Mesendoderm (in vitro differentiated cells): ENCODE measurements around the gene ZNF536.

Experiments
- DNase-seq: peaks from one replicate; pipeline ENCODE4 v3.0.0; 2013
- H2AK5ac ChIP-seq: 2 replicates; pipeline ENCODE4 v1.6.1; 2013; ENCODE audit warnings: low read length, inconsistent platforms
- H2BK120ac ChIP-seq: 2 replicates; pipeline ENCODE4 v1.6.1; 2013; ENCODE audit warnings: low read depth, mild to moderate bottlenecking, low read length, moderate library complexity, mixed read lengths
- H2BK15ac ChIP-seq: replicated peaks from 2 replicates; pipeline ENCODE4 v1.6.1; 2013; ENCODE audit warnings: low read depth, mild to moderate bottlenecking, moderate library complexity
- H2BK5ac ChIP-seq: 2 replicates; pipeline ENCODE4 v1.6.1; 2013; ENCODE audit warnings: low read length, inconsistent platforms
- H3K18ac ChIP-seq: 2 replicates; pipeline ENCODE4 v1.6.1; 2013; ENCODE audit warnings: mild to moderate bottlenecking, low read length, mixed read lengths
- H3K23ac ChIP-seq: one replicate; pipeline ENCODE4 v1.6.1; 2013; ENCODE audit warnings: low read length
- H3K27ac ChIP-seq: 2 replicates; pipeline ENCODE4 v1.5.1; 2013; ENCODE audit warnings: low read depth, mild to moderate bottlenecking, inconsistent platforms, low read length, moderate library complexity
- H3K27me3 ChIP-seq: 2 replicates; pipeline ENCODE4 v1.6.1; 2013; ENCODE audit warnings: low read length, control low read depth, mild to moderate bottlenecking, inconsistent platforms; ENCODE audit not compliant: insufficient read depth, poor library complexity
- H3K36me3 ChIP-seq: 2 replicates; pipeline ENCODE4 v1.6.1; 2013; ENCODE audit warnings: low read length, inconsistent platforms; ENCODE audit not compliant: control insufficient read depth, insufficient read depth
- H3K4ac ChIP-seq: one replicate; pipeline ENCODE4 v1.6.1; 2013; ENCODE audit warnings: low read depth, mild to moderate bottlenecking, low read length, moderate library complexity
- H3K4me1 ChIP-seq: 2 replicates; pipeline ENCODE4 v1.6.1; 2013; ENCODE audit warnings: low read depth, low read length, inconsistent platforms; ENCODE audit not compliant: control insufficient read depth
- H3K4me2 ChIP-seq: 2 replicates; pipeline ENCODE4 v1.6.1; 2013; ENCODE audit warnings: low read length
- H3K4me3 ChIP-seq: 2 replicates; pipeline ENCODE4 v1.5.1; 2013; ENCODE audit warnings: mild to moderate bottlenecking, low read length
- H3K56ac ChIP-seq: one replicate; pipeline ENCODE4 v1.6.1; 2013; ENCODE audit warnings: low read length
- H3K79me1 ChIP-seq: 2 replicates; pipeline ENCODE4 v1.6.1; 2013; ENCODE audit warnings: low read length, inconsistent platforms
- H3K79me2 ChIP-seq: 2 replicates; pipeline ENCODE4 v1.6.1; 2013; ENCODE audit warnings: mild to moderate bottlenecking, low read length; ENCODE audit not compliant: control insufficient read depth, insufficient read depth
- H3K9ac ChIP-seq: 2 replicates; pipeline ENCODE4 v1.6.1; 2013; ENCODE audit warnings: low read length, inconsistent platforms
- H4K5ac ChIP-seq: one replicate; pipeline ENCODE4 v1.6.1; 2013; ENCODE audit warnings: low read length
- H4K8ac ChIP-seq: one replicate; pipeline ENCODE4 v1.6.1; 2013; ENCODE audit warnings: low read depth, mild to moderate bottlenecking, control low read depth, low read length, moderate library complexity
- WGBS: extraction: QIAGEN DNeasy Blood & Tissue Kit; methylation state at CpG from one replicate; pipeline ENCODE4 v1.1.7; 2013; ENCODE audit warnings: low lambda C conversion rate, missing lambda C conversion rate; ENCODE audit not compliant: insufficient coverage; ENCODE audit errors: extremely low coverage; 5-methylcytosine and 5-hydroxymethylcytosine counted together

ZNF536 gene

DNA sequence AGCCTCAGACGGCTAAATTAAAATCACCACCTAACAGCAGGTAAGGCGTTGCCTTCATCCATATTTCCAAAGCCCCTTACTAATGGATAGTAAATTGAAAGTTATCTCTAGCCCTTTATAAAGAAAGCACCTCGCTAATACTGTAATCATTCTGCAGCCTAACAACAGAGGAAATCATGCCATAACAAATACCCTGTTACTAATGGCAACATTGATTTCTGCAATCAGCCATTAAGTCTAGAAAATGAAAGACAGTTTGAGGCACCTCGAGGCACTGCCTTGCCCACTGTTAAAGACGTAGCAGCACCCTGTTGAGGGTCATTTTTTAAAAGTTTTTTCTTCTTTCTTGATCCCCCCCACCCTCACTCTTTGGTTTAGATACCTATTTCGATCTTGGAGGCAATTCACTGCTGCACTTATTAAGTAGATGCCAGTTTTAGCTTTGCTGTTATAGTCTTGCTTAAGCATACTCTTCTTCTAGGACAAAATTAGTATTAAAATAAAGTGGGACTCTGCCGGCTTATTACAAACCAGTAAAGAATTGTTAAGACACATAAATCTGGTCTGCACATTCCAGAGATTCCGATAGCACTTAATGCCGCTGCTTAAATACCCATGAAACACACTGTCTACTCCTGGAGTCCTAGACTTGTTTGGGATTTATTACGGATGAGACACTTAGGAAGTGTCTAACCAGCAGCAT lies 74.8 kb downstream of the ZNF536 start:
- H3K36me3 ChIP-seq, result no peaks in the 10 kb centered on the region
- no peaks in the 10 kb centered on the region for H3K79me2 ChIP-seq
- H4K5ac ChIP-seq, result no peak overlapping the region
- no peak overlapping the region for H4K8ac ChIP-seq
- no peak overlapping the region for H2BK15ac ChIP-seq
- H3K9ac ChIP-seq, result no peak overlapping the region
- H3K18ac ChIP-seq, result no peak overlapping the region
- no peak overlapping the region for H3K4me3 ChIP-seq
- H3K56ac ChIP-seq, result no peak overlapping the region
- H2BK5ac ChIP-seq, result no peak overlapping the region
- no peak overlapping the region for H2AK5ac ChIP-seq
- no CpG with 5 or more reads among the region's 10 CpGs for WGBS
- no peak overlapping the region for H3K4ac ChIP-seq
- H2BK120ac ChIP-seq, result no peak overlapping the region
- DNase-seq, result peak; percentile 3
- H3K27me3 ChIP-seq, result no peaks in the 10 kb centered on the region
- no peak overlapping the region for H3K4me2 ChIP-seq
- no peak overlapping the region for H3K23ac ChIP-seq
- no peak overlapping the region for H3K27ac ChIP-seq
- no peaks in the 10 kb centered on the region for H3K79me1 ChIP-seq
- H3K4me1 ChIP-seq, result peaks cover 4% of the 10 kb centered on the region

DNA sequence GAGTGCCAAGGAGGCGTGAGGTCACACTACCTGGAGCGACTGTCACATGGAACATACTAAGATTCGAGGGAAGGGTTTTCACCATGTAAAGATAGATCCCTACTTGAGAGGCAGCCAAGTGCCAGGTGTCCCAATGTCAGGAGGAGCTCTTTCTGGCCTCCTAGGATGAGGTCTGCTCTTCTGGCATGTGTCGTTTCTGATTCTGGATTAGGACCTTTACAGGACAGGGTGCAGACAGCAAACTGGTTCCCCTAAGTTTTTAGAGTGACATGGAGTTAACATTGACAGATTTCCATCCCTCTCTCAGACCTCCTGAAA lies 75.3 kb downstream of the ZNF536 start:
- Histone ChIP-seq H3K9ac (no peak overlapping the region), H3K79me1 (no peaks in the 10 kb centered on the region), H3K27ac (no peak overlapping the region), H3K4ac (no peak overlapping the region), H3K18ac (no peak overlapping the region), H4K8ac (no peak overlapping the region), H3K79me2 (no peaks in the 10 kb centered on the region), H3K27me3 (no peaks in the 10 kb centered on the region), H3K36me3 (no peaks in the 10 kb centered on the region), H3K4me3 (no peak overlapping the region), H4K5ac (no peak overlapping the region), H3K4me2 (no peak overlapping the region), H3K4me1 (peaks cover 4% of the 10 kb centered on the region), H3K56ac (no peak overlapping the region), H2BK120ac (no peak overlapping the region), H2AK5ac (no peak overlapping the region), H2BK15ac (no peak overlapping the region), H3K23ac (no peak overlapping the region), H2BK5ac (no peak overlapping the region)
- DNase-seq, result peak; percentile 17
- WGBS, result no CpG with 5 or more reads among the region's 4 CpGs

DNA sequence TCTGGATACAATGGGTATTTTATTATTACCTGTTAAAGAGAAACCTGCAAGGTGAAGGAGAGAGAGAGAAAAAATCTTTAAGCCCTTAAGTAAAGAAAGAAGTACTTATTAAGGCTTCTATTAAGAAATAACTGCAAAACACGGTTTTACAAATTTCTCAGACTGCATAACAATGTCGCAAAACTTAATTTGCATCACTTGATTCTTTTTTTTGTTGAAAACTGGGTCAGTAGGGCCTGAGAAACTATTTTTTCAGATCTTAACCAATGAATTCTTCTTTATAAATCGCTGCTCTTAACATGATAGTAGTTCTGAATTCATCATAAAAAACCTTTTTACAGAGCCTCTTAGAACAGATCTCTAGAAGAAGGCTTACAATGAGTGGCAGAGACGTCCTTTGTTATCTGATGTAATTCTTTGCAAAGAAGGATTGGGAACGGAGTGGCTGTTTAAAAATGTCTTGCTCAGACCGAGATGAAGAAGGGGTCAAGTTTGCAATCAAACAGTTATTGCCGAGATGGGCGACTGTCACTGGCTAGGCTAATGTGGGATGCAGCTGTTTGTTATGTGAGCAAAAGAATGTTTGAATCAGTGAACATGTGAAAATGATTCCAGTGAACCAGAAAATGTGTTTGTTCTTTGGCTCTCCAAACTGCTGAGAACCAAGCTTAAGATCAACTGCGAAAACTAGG lies 76.3 kb downstream of the ZNF536 start:
- H3K4me2 ChIP-seq, result no peak overlapping the region
- no peak overlapping the region for H3K56ac ChIP-seq
- no peak overlapping the region for H2AK5ac ChIP-seq
- no peaks in the 10 kb centered on the region for H3K79me1 ChIP-seq
- no peak overlapping the region for H3K27ac ChIP-seq
- H3K4ac ChIP-seq, result no peak overlapping the region
- no peaks in the 10 kb centered on the region for H3K79me2 ChIP-seq
- H3K23ac ChIP-seq, result no peak overlapping the region
- WGBS, result no CpG with 5 or more reads among the region's 9 CpGs
- no peak overlapping the region for H4K5ac ChIP-seq
- H3K9ac ChIP-seq, result no peak overlapping the region
- no peak for DNase-seq
- no peak overlapping the region for H4K8ac ChIP-seq
- no peaks in the 10 kb centered on the region for H3K27me3 ChIP-seq
- no peaks in the 10 kb centered on the region for H3K36me3 ChIP-seq
- no peak overlapping the region for H3K18ac ChIP-seq
- H2BK15ac ChIP-seq, result no peak overlapping the region
- no peak overlapping the region for H2BK5ac ChIP-seq
- H3K4me1 ChIP-seq, result peaks cover 4% of the 10 kb centered on the region
- H2BK120ac ChIP-seq, result no peak overlapping the region
- no peak overlapping the region for H3K4me3 ChIP-seq

DNA sequence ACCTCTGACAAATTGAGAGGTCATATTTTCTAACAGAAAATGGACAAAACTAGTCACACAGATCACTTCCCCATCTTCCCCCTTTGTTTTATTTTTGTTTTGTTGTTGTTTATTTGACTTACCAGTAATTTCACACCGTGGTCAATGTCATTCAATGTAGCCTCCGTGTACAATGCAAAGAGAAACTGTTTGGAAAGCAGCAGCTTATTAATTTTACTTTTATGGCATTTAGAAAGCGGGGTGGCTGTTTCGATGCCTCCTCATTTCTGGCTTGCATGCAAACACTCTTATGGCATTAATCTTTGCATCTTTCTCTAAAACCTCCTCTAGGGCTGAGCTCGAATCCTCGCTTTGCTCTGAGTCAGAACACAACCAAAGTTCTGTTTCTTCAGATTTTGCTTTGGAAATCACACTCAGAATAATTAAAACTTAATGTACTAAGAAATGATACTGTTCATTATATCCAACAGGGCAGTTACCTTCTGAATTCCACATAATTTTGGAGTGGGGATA lies 77.0 kb downstream of the ZNF536 start:
- H2BK120ac ChIP-seq, result no peak overlapping the region
- H3K23ac ChIP-seq, result no peak overlapping the region
- no peak overlapping the region for H2BK5ac ChIP-seq
- H3K9ac ChIP-seq, result no peak overlapping the region
- H3K4me1 ChIP-seq, result peaks cover 4% of the 10 kb centered on the region
- no peaks in the 10 kb centered on the region for H3K27me3 ChIP-seq
- no peak overlapping the region for H2BK15ac ChIP-seq
- WGBS, result no CpG with 5 or more reads among the region's 6 CpGs
- H4K8ac ChIP-seq, result no peak overlapping the region
- DNase-seq, result no peak
- no peak overlapping the region for H3K18ac ChIP-seq
- no peak overlapping the region for H3K4me3 ChIP-seq
- no peaks in the 10 kb centered on the region for H3K36me3 ChIP-seq
- H3K27ac ChIP-seq, result no peak overlapping the region
- no peak overlapping the region for H3K4me2 ChIP-seq
- no peaks in the 10 kb centered on the region for H3K79me2 ChIP-seq
- no peak overlapping the region for H3K56ac ChIP-seq
- H3K79me1 ChIP-seq, result no peaks in the 10 kb centered on the region
- no peak overlapping the region for H2AK5ac ChIP-seq
- H4K5ac ChIP-seq, result no peak overlapping the region
- H3K4ac ChIP-seq, result no peak overlapping the region

DNA sequence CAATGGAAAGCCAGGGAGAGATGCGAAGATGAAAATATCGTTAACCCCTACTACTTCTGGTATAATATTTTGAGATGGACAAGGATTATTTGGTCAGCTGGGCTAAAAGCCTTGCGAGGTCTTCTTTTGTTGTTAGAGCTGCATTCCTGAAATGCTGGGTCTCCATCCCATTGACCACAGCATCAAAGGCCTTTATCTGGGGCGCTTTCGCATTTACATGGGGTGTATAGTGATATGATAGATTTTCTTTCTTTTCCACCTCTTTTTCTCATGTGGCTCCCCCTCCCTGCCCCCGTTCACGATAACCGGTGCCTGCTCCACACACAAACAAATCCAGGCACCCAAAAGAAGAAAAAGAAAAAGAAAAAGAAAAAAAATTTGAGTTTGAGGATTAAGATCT lies 77.5 kb downstream of the ZNF536 start:
- Histone ChIP-seq H3K18ac (no peak overlapping the region), H3K23ac (no peak overlapping the region), H3K79me2 (no peaks in the 10 kb centered on the region), H3K27ac (no peak overlapping the region), H3K4me2 (no peak overlapping the region), H4K8ac (no peak overlapping the region), H2AK5ac (no peak overlapping the region), H3K79me1 (no peaks in the 10 kb centered on the region), H3K9ac (no peak overlapping the region), H3K4me3 (no peak overlapping the region), H3K4ac (no peak overlapping the region), H4K5ac (no peak overlapping the region), H3K27me3 (no peaks in the 10 kb centered on the region), H2BK5ac (no peak overlapping the region), H2BK120ac (no peak overlapping the region), H3K36me3 (no peaks in the 10 kb centered on the region), H3K56ac (no peak overlapping the region), H3K4me1 (peaks cover 4% of the 10 kb centered on the region), H2BK15ac (no peak overlapping the region)
- no CpG with 5 or more reads among the region's 8 CpGs for WGBS
- peak; percentile 23 for DNase-seq
